Measurements from ENCODE around the gene MNX1.

DNA sequence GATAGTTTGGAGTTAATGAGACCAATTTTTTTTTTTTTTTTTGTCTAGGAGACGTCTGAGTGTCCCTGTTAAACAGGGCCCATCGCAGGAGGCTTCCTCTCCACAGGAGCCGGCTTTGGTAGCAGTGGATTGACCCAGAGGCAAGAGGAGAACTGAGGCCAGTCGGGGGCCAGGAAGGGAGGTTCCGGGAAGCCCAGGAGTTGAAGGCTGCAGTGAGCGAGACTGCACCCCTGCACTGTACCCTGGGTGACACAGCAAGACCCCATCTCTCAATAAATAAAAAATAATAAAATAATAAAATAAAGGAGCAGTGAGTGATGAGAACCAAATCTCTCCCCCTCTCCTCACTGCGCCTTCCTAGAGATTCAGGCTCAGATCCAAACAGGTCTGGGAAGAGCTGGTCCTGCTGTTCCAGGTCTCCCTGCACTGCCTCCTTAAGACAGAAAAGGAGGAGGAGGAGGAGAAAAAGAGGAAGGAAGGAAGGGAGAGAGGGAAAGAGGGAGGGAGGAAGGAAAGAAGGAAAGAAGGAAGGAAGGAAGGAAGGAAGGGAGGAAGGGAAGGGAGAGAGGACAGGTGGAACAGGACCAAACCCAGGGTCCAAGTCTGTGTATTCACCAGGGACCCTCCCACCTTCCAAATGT lies 3.5 kb downstream of the MNX1 start:
- no peak for TF ChIP-seq EP300 (IDR thresholded peaks at IDR 0.05)
- TF ChIP-seq, protein P1, sequence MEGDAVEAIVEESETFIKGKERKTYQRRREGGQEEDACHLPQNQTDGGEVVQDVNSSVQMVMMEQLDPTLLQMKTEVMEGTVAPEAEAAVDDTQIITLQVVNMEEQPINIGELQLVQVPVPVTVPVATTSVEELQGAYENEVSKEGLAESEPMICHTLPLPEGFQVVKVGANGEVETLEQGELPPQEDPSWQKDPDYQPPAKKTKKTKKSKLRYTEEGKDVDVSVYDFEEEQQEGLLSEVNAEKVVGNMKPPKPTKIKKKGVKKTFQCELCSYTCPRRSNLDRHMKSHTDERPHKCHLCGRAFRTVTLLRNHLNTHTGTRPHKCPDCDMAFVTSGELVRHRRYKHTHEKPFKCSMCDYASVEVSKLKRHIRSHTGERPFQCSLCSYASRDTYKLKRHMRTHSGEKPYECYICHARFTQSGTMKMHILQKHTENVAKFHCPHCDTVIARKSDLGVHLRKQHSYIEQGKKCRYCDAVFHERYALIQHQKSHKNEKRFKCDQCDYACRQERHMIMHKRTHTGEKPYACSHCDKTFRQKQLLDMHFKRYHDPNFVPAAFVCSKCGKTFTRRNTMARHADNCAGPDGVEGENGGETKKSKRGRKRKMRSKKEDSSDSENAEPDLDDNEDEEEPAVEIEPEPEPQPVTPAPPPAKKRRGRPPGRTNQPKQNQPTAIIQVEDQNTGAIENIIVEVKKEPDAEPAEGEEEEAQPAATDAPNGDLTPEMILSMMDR (IDR thresholded peaks at IDR 0.05), result no peak
